Measurements from ENCODE around the gene TMEM63C. TPM values are rescaled to one million over a fixed set of nuclear protein-coding genes. Genes with fewer than 3 reads are reported as not detected.

TMEM63C gene
- total RNA-seq, 1 donor from 2014 or later = 1.1 TPM

DNA sequence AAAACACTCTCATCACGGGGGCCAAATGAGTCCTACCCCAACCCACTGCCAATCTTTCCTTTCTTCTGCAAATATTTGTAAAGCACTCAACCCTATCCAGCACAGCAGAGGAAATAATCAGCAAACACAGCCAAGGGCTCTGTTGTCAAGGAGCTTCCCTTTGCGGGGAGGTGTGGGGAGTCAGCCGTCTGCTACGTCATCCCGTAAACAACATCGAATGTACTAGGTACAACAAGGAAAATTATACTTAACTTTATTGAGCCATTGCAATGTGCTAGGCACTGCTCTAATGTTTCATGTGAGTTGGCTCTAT is 22.8 kb downstream of the TMEM63C start:
- Histone ChIP-seq H3K27me3 (ENCODE audit: control insufficient read depth, insufficient read depth, low read length) (peaks cover 15% of the 10 kb centered on the region), H3K4me3 (ENCODE audit: low read depth, low read length) (no peak overlapping the region), H3K36me3 (ENCODE audit: control insufficient read depth, insufficient read depth, low read length) (no peaks in the 10 kb centered on the region)
- TF ChIP-seq, protein P1, sequence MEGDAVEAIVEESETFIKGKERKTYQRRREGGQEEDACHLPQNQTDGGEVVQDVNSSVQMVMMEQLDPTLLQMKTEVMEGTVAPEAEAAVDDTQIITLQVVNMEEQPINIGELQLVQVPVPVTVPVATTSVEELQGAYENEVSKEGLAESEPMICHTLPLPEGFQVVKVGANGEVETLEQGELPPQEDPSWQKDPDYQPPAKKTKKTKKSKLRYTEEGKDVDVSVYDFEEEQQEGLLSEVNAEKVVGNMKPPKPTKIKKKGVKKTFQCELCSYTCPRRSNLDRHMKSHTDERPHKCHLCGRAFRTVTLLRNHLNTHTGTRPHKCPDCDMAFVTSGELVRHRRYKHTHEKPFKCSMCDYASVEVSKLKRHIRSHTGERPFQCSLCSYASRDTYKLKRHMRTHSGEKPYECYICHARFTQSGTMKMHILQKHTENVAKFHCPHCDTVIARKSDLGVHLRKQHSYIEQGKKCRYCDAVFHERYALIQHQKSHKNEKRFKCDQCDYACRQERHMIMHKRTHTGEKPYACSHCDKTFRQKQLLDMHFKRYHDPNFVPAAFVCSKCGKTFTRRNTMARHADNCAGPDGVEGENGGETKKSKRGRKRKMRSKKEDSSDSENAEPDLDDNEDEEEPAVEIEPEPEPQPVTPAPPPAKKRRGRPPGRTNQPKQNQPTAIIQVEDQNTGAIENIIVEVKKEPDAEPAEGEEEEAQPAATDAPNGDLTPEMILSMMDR (IDR thresholded peaks at IDR 0.05; ENCODE audit: insufficient read depth, low read length, poor library complexity, severe bottlenecking) = no peak
- DNase-seq (ENCODE audit: low read depth) = no peak

DNA sequence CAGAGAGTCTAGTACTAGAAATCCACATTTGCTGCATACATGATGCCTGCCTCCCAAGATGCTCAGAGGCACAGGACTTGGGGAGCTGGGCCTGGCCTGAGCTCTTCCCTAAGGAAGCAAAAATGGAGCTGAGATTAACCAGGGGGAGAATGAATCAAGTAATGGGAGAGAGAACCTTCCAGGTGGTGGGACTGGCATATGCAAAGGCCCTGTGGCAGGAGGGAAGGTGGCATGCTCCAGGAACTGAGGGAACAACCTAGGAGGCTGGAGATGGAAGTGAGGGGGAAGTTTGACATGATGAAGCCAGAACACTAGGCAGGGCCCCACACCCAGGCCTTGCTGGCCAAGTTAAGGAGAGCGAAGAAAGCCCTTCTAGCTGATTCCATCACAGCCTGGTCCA is 23.3 kb downstream of the TMEM63C start:
- Histone ChIP-seq H3K4me3 (ENCODE audit: low read depth, low read length) (no peak overlapping the region), H3K27me3 (ENCODE audit: control insufficient read depth, insufficient read depth, low read length) (peaks cover 15% of the 10 kb centered on the region), H3K36me3 (ENCODE audit: control insufficient read depth, insufficient read depth, low read length) (no peaks in the 10 kb centered on the region)
- TF ChIP-seq, protein P1 (IDR thresholded peaks at IDR 0.05; ENCODE audit: insufficient read depth, low read length, poor library complexity, severe bottlenecking) = no peak
- no peak for DNase-seq (ENCODE audit: low read depth)

DNA sequence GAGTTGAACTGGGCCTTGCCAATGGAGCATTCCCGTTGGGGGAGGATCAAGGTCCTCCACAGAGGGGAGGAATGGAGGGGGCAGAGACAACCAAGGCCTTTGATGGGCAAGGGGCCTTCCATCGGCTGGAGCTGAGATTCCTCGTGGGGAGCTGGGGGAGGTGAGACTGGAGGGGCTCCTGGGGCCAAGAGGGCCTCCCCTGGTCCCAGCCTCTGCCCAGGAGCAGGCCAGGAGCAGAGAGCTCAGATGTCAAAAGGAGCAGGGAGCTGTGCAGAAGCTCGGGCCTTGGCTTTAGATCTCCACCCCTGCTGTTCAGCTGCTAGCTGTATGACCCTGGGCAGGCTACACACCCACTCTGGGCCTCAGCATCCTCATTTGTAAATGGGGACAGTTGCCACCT is 24.0 kb downstream of the TMEM63C start:
- no peak for DNase-seq (ENCODE audit: low read depth)
- Histone ChIP-seq H3K36me3 (ENCODE audit: control insufficient read depth, insufficient read depth, low read length) (no peaks in the 10 kb centered on the region), H3K27me3 (ENCODE audit: control insufficient read depth, insufficient read depth, low read length) (peaks cover 15% of the 10 kb centered on the region), H3K4me3 (ENCODE audit: low read depth, low read length) (no peak overlapping the region)
- TF ChIP-seq, protein P1 (IDR thresholded peaks at IDR 0.05; ENCODE audit: insufficient read depth, low read length, poor library complexity, severe bottlenecking) = no peak

DNA sequence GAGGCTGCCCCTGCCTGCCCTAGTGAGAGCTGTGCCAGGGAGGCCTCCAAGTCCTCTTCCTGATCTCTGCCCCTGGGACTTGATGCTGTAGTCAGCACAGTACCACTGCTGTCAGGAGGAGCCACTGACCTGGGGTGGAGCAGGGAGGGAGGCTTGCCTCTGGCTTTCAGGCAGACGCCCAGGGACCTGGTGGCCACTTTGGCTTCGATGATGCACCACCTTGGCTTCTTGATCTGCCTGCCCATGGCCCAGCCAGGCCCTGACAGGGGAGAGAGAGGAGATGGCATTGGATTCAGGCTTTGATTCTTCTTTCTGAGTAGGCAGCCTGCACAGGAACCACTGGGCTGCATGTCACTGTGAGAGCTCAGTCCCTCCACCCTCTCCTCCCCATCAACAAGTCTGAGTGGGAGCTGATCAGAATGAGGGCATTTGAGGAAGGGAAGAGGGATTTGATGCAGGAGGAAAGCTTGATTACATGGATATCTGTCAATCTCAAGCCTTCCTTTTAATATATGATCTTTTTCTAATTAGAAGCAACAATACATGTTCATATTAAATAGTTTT is 24.7 kb downstream of the TMEM63C start:
- Histone ChIP-seq H3K27me3 (ENCODE audit: control insufficient read depth, insufficient read depth, low read length) (peaks cover 15% of the 10 kb centered on the region), H3K4me3 (ENCODE audit: low read depth, low read length) (no peak overlapping the region), H3K36me3 (ENCODE audit: control insufficient read depth, insufficient read depth, low read length) (no peaks in the 10 kb centered on the region)
- TF ChIP-seq, protein P1 (IDR thresholded peaks at IDR 0.05; ENCODE audit: insufficient read depth, low read length, poor library complexity, severe bottlenecking) = no peak
- DNase-seq (ENCODE audit: low read depth) = no peak

DNA sequence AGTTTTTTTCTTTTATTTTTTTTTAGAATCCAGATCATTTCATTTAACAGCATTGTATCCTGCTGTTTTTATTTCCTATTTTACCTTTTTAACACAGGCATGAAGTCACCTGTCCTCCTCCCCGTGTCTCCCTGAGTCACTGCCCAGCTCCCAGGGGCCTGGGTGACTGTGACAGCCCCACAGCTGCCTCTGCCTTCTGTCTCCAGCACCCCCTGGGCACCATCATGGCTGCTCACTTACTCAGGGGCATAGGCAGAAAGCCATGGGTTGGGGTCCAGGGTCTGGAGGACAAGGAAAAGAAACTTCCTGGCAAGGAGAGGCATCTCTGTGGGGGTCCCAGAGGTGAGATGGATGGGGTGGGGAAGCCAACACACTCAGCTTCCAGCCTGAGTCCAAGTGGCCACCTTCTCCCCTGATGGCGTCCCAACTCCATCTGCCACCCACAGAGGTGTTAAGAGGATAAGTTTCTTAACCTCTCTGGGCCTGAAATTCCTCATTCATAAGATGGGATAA is 25.3 kb downstream of the TMEM63C start:
- no peak for DNase-seq (ENCODE audit: low read depth)
- Histone ChIP-seq H3K27me3 (ENCODE audit: control insufficient read depth, insufficient read depth, low read length) (peaks cover 15% of the 10 kb centered on the region), H3K36me3 (ENCODE audit: control insufficient read depth, insufficient read depth, low read length) (no peaks in the 10 kb centered on the region), H3K4me3 (ENCODE audit: low read depth, low read length) (no peak overlapping the region)
- TF ChIP-seq, protein P1 (IDR thresholded peaks at IDR 0.05; ENCODE audit: insufficient read depth, low read length, poor library complexity, severe bottlenecking) = no peak
